GM19099 (cell line): ENCODE data around the gene ACOT8.

Source experiments
- POLR2A ChIP-seq: IDR thresholded peaks from 3 replicates; pipeline ENCODE4 v1.6.1; 2011; ENCODE audit warnings: low read depth; ENCODE audit not compliant: insufficient read length; ENCODE audit errors: extremely low read depth

ACOT8 gene

DNA sequence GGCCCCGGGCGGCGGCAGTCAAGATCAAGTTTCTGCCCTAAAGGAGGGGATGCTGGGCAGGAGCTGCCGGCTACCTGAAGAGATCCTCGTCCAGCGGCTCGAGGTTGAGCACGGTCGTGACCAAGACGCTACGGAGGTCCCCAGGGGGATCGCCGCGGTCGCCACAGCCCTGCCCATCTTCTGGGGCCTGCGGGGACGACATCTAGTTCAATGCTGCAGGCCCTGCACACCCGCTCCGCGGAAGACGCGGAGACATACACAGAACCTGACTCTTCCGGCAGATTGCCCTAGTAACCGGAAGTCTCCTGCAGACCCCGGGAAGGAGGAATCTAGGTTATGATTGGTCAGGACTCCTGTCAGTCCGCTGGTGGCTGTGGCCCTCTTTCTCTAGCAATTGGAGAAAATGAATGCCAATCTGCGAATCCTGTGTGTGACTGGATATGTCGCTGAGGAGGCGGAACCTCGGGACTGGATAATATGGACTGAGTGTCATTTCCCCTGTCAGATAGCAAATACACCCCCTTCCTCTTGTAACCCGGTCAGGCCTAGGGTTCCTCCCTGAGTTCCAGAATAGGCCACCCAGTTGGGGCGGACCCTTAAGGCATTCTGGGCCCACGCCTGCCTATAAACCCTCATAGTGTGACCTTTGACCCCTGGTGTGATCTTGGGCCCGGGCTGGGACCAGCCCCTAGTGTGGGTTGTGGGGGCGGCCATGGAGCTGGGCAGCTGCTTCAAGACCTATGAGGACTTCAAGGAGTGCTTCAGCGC is at the start of gene ACOT8, which contains the start of gene ZSWIM3:
TSS of gene ACOT8 (minus strand) at position 279 of the 768 bp plus-strand sequence. CDS start at position 202, 77 bp downstream.
TSS of gene ZSWIM3 (plus strand) at position 501 of the 768 bp plus-strand sequence. CDS start at position 713, 212 bp downstream.
- TF ChIP-seq POLR2A, result peak; percentile 90

GRCh38 chr20:45905505-45906079 is 48.4 kb upstream of the ACOT8 start:
- no peak for TF ChIP-seq POLR2A

DNA sequence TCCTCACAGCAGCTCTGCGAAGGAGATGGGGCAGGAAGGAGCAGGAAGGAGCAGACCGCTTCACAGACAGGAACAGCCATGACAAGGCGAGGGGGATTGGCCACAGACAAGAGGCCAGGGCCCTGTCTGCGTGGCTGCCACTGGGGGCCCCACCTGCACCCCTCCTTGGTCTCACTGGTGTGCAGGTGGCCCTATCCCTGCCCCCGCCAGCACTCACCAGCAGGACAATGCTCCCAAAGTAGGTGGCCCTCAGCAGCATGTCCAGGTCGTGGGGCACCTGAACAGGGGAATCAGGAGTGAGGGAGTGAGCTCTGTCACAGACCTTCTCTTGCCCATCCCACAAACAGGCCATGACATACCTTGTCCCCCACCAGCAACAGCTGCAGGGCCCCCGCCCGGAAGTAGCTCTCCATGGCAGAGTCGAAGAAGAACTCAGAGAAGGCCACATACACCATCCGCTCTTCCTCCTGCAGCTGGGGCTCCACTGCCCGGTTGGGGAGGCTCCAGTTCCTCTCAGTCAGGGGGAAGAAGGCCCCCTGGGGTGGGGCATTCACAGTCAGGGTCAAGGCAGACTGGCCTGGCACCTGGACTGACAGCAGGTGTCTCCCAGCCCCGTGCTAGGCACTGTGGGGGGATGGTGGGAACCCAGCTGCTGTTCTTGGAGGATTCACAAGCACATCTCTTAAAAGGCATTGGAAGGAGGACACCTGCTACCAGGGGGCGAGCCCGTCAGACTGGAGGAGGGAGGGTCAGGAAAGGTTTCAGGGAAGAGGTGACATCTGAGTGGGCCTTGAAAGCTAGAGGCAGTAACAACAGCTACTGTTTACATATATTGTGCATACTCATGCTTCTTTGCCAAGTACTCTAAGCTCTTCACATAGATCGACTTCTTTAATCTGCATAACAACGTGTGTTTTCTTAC is 47.7 kb upstream of the ACOT8 start:
- no peak for TF ChIP-seq POLR2A

GRCh38 chr20:45902199-45902701 is 45.1 kb upstream of the ACOT8 start:
- TF ChIP-seq POLR2A, result no peak

DNA sequence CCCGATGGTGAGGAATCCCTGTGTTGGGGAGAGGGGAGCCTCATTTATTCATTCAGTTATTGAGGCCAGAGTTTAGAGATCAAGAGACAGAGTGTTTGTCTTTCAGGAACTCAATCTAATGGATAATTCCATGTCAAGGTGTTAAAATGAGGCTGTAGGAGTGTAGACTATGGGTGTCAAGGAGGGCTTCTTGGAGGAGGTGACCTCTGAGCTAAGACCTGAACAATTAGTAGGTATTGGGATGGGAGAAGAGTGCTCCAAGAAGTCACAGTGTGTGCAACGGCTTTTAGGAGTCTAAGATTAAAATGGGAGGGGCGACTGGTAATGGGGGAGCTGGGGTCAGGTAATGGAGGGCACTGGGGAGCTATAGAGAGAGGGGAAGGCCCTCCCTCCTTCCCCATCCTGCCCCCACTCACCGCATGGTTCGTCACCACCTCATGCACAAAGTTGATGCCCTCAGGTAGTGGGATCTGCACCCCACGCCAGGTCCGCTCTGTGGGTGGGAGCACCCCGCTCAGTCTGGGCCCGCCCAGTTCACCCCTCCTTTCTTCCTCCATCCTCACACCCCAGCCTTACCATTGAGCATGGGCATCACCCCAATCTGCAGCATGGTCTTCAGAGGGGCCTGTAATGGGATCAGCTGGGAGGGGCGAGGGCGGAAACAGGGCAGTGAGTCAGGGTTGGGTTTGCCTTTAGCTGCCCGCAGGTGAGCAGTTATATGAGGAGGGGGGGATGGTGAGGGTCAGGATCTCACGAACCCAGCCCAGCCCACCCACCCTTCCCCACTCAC is 42.0 kb upstream of the ACOT8 start:
- no peak for TF ChIP-seq POLR2A

GRCh38 chr20:45898285-45898684 is 41.1 kb upstream of the ACOT8 start:
- TF ChIP-seq POLR2A, result no peak

DNA sequence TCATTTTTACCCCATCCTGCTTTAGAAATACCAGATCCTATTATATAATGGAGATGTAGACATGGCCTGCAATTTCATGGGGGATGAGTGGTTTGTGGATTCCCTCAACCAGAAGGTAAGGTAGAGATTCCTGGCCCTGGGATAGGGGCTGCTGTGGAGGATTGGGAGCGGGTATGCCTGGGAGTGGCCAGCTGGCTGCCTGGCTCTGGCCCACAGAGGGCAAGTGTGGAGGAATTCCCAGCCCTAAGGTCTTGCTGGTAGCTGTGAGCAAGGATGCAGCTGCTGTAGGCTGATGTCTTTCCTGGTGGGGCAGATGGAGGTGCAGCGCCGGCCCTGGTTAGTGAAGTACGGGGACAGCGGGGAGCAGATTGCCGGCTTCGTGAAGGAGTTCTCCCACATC is 40.5 kb upstream of the ACOT8 start:
- TF ChIP-seq POLR2A, result no peak

DNA sequence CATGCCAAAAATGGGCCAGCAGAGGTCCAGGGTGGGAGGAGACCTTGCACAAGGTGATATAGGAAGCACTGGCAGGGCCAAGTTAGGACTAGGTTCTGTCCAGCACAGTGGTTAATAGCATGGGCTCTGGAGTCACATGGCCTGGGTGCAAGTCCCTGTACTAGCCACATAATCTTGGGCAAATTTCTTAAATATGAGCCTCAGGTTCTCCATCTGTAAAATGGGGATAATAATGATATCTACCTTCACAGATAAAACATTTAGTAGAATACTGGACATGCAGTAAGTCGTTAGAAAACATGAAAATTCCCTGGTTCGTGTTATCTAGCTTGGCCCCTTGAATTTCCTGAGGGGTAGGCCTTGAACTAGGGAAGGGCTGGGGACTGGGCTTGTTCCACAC is 40.1 kb upstream of the ACOT8 start:
- no peak for TF ChIP-seq POLR2A

DNA sequence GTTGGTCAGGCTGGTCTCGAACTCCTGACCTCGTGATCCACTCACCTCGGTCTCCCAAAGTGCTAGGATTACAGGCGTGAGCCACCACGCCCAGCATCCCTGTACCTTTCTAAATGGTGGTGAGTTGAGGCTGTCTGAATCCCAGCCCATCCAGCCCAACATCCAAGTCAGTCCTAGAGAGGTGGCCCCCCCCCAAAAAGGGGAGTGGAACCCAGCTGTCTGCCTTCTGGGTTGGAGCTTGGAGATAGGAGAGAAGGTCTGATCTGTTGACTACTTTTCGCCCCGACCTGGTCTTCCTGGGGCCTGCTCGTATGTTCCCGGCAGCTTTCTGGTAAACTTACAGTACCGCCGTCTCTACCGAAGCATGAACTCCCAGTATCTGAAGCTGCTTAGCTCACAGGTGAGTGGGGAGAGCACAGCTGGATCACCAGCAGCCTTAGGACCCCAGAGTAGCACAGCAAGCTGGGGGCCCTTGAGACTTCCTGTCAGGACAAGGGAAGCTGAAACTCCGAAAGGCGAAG is 39.5 kb upstream of the ACOT8 start:
- TF ChIP-seq POLR2A, result no peak

DNA sequence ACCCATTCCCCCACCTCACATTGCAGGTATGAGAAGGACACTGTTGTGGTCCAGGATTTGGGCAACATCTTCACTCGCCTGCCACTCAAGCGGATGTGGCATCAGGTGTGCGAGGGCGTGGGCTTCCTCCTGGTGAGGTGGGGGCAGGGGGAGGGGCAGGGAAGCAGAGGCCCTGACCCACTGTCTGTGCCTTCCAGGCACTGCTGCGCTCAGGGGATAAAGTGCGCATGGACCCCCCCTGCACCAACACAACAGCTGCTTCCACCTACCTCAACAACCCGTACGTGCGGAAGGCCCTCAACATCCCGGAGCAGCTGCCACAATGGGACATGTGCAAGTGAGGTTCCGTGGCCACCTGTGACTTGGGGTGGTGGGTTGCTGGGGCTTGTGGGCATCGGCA is 37.6 kb upstream of the ACOT8 start:
- no peak for TF ChIP-seq POLR2A

GRCh38 chr20:45893831-45894230 is 36.6 kb upstream of the ACOT8 start:
- no peak for TF ChIP-seq POLR2A

DNA sequence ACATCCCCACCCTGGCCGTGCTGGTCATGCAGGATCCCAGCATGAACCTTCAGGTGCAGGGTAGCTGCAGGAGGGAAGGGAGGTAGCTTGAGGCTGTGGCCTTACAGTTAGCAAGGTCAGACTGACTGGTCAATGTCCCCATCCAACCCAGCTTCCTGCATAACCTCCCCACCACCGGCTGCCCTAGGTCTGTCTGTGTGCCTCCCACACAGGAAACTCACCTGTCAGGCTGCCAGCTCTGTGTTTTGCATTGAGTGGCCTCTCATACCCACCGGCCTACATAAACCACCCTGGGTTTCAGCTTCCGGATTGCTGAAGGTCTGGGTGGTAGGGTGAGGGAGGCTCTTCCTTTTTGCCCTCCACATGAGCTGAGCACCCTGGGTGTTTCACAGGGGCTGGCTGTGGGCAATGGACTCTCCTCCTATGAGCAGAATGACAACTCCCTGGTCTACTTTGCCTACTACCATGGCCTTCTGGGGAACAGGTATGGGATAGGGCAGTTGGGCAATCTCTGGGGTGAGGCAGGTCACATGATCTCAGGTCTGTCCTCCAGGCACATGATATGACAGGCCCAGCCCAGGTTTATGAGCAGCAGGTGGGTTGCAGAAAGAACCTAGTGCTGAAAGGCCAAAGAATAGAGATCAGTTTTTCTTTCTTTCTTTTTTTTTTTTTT is 35.8 kb upstream of the ACOT8 start:
- TF ChIP-seq POLR2A, result no peak

GRCh38 chr20:45892049-45892825 is 35.0 kb upstream of the ACOT8 start:
- no peak for TF ChIP-seq POLR2A
